Astrocyte (in vitro differentiated cells and primary cell): ENCODE measurements around the gene ULBP1. TPM values are rescaled to one million over a fixed set of nuclear protein-coding genes. Genes with fewer than 3 reads are reported as not detected.
"Not testable (repeated sequence)": the region's sequence is repeated elsewhere in the genome, so short reads cannot be mapped to it uniquely, and the experiment has no call there.

Source experiments
- DNase-seq: peaks from one replicate; pipeline ENCODE4 v3.0.0-alpha.2; 2010; ENCODE audit warnings: low read depth
- FAIRE-seq: peaks from 2 replicates; lab custom pipeline; 2011; peaks lifted over from hg19 to GRCh38; lab: Jason Lieb, UNC
- H2AFZ ChIP-seq: 2 replicates; pipeline ENCODE4 v1.6.0; 2012; ENCODE audit warnings: low read depth, low read length, inconsistent platforms
- H3K27ac ChIP-seq: 2 replicates; pipeline ENCODE4 v1.5.1; 2011; ENCODE audit warnings: low read depth, low read length, inconsistent platforms
- H3K27me3 ChIP-seq: 2 replicates; pipeline ENCODE4 v1.6.0; 2011; ENCODE audit warnings: low read length, inconsistent platforms; ENCODE audit not compliant: insufficient read depth
- H3K36me3 ChIP-seq: 2 replicates; pipeline ENCODE4 v1.5.1; 2011; ENCODE audit warnings: low read length, inconsistent platforms; ENCODE audit not compliant: insufficient read depth
- H3K4me1 ChIP-seq: 2 replicates; pipeline ENCODE4 v1.5.1; 2011; ENCODE audit warnings: low read length, inconsistent platforms; ENCODE audit not compliant: insufficient read depth
- H3K4me2 ChIP-seq: 2 replicates; pipeline ENCODE4 v1.6.0; 2012; ENCODE audit warnings: low read length, inconsistent platforms
- H3K4me3 ChIP-seq: 2 replicates; pipeline ENCODE4 v1.5.1; 2011; ENCODE audit warnings: low read depth, mild to moderate bottlenecking, low read length, inconsistent platforms; ENCODE audit not compliant: insufficient read depth
- H3K79me2 ChIP-seq: 2 replicates; pipeline ENCODE4 v1.6.0; 2012; ENCODE audit warnings: mild to moderate bottlenecking, low read length, inconsistent platforms; ENCODE audit not compliant: insufficient read depth
- H3K9ac ChIP-seq: 2 replicates; pipeline ENCODE4 v1.6.0; 2012; ENCODE audit warnings: mild to moderate bottlenecking, low read length, inconsistent platforms
- H3K9me3 ChIP-seq: 2 replicates; pipeline ENCODE4 v1.5.1; 2012; ENCODE audit warnings: low read depth, mild to moderate bottlenecking, low read length, inconsistent platforms; ENCODE audit not compliant: insufficient read depth
- H4K20me1 ChIP-seq: 2 replicates; pipeline ENCODE4 v1.6.0; 2012; ENCODE audit warnings: low read length, inconsistent platforms; ENCODE audit not compliant: insufficient read depth
- H3K27ac Mint-ChIP-seq: one replicate; pipeline ENCODE4 v1.8.0; 2021; ENCODE audit warnings: mild to moderate bottlenecking, mixed read lengths; ENCODE audit not compliant: unreplicated experiment
- H3K27me3 Mint-ChIP-seq: one replicate; pipeline ENCODE4 v1.8.0; 2021; ENCODE audit warnings: low read depth, mixed read lengths; ENCODE audit not compliant: unreplicated experiment
- H3K36me3 Mint-ChIP-seq: one replicate; pipeline ENCODE4 v1.8.0; 2021; ENCODE audit warnings: low read depth, mixed read lengths; ENCODE audit not compliant: unreplicated experiment
- H3K4me1 Mint-ChIP-seq: one replicate; pipeline ENCODE4 v1.8.0; 2021; ENCODE audit warnings: low read depth, mixed read lengths; ENCODE audit not compliant: unreplicated experiment
- H3K4me3 Mint-ChIP-seq: one replicate; pipeline ENCODE4 v1.8.0; 2021; ENCODE audit warnings: mild to moderate bottlenecking, moderate library complexity, mixed read lengths; ENCODE audit not compliant: unreplicated experiment
- H3K9me3 Mint-ChIP-seq: one replicate; pipeline ENCODE4 v1.8.0; 2021; ENCODE audit warnings: mild to moderate bottlenecking, mixed read lengths; ENCODE audit not compliant: unreplicated experiment
- CTCF ChIP-seq: IDR thresholded peaks from 2 replicates; pipeline ENCODE4 v1.5.1; 2011; ENCODE audit warnings: low read depth, mild to moderate bottlenecking, inconsistent platforms, low read length, moderate library complexity; ENCODE audit not compliant: insufficient read depth
- EZH2 ChIP-seq: IDR thresholded peaks from 2 replicates; pipeline ENCODE4 v1.6.1; 2012; ENCODE audit warnings: mild to moderate bottlenecking, low read length, inconsistent platforms; ENCODE audit not compliant: insufficient read depth
- total RNA-seq: library from RNA; stranded (reverse); gene quantifications from 2 replicates; pipeline ENCODE4 v1.2.1, GENCODE V29; 2021

Gene ULBP1
- total RNA-seq, 1 donor from 2014 or later: 7.4 TPM

GRCh38 chr6:149946631-149947030 lies 17.1 kb upstream of the ULBP1 start:
- not testable (repeated sequence) for H3K4me2 ChIP-seq, H3K4me3 Mint-ChIP-seq, H3K27ac ChIP-seq, H3K27ac Mint-ChIP-seq, H3K9me3 ChIP-seq, H3K4me1 Mint-ChIP-seq, H2AFZ ChIP-seq, H3K79me2 ChIP-seq, H4K20me1 ChIP-seq, DNase-seq, H3K36me3 Mint-ChIP-seq, H3K4me3 ChIP-seq, H3K9ac ChIP-seq, H3K9me3 Mint-ChIP-seq, FAIRE-seq, H3K36me3 ChIP-seq, H3K4me1 ChIP-seq
- peaks cover 69% of the 10 kb centered on the region for H3K27me3 Mint-ChIP-seq
- H3K27me3 ChIP-seq: peaks cover 16% of the 10 kb centered on the region

- H3K9me3 Mint-ChIP-seq, H3K36me3 ChIP-seq, H3K27ac ChIP-seq, H4K20me1 ChIP-seq, H3K4me3 ChIP-seq, H3K4me1 ChIP-seq, H3K4me1 Mint-ChIP-seq, H3K4me3 Mint-ChIP-seq, H3K36me3 Mint-ChIP-seq, DNase-seq, H3K9me3 ChIP-seq, H3K9ac ChIP-seq, H3K4me2 ChIP-seq, H3K27ac Mint-ChIP-seq, H2AFZ ChIP-seq, H3K79me2 ChIP-seq, FAIRE-seq: not testable (repeated sequence)
- H3K27me3 ChIP-seq: peaks cover 25% of the 10 kb centered on the region
- peaks cover 74% of the 10 kb centered on the region for H3K27me3 Mint-ChIP-seq
Measured at GRCh38 chr6:149947533-149947932, 16.2 kb upstream of the ULBP1 start.

- TF ChIP-seq EZH2 (no peak), CTCF (no peak)
- Histone ChIP-seq H3K9ac (no peak overlapping the region), H3K79me2 (no peaks in the 10 kb centered on the region), H3K4me3 (no peak overlapping the region), H3K27ac (no peak overlapping the region), H3K27me3 (peaks cover 30% of the 10 kb centered on the region), H3K4me1 (no peaks in the 10 kb centered on the region), H2AFZ (no peak overlapping the region), H3K9me3 (no peaks in the 10 kb centered on the region), H3K36me3 (no peaks in the 10 kb centered on the region), H3K4me2 (no peak overlapping the region), H4K20me1 (no peaks in the 10 kb centered on the region)
- H3K4me1 Mint-ChIP-seq: no peaks in the 10 kb centered on the region
- FAIRE-seq (no peak), DNase-seq (no peak)
- peaks cover 74% of the 10 kb centered on the region for H3K27me3 Mint-ChIP-seq
- H3K36me3 Mint-ChIP-seq: peaks cover 7% of the 10 kb centered on the region
- peaks cover 9% of the 10 kb centered on the region for H3K9me3 Mint-ChIP-seq
- no peak overlapping the region for H3K27ac Mint-ChIP-seq
- no peak overlapping the region for H3K4me3 Mint-ChIP-seq
Measured at GRCh38 chr6:149948011-149948410, 15.7 kb upstream of the ULBP1 start.

- TF ChIP-seq EZH2 (no peak), CTCF (no peak)
- Histone ChIP-seq H3K9ac (no peak overlapping the region), H4K20me1 (no peaks in the 10 kb centered on the region), H3K4me3 (no peak overlapping the region), H3K4me1 (no peaks in the 10 kb centered on the region), H2AFZ (no peak overlapping the region), H3K27me3 (peaks cover 35% of the 10 kb centered on the region), H3K4me2 (no peak overlapping the region), H3K27ac (no peak overlapping the region), H3K36me3 (no peaks in the 10 kb centered on the region), H3K9me3 (no peaks in the 10 kb centered on the region), H3K79me2 (no peaks in the 10 kb centered on the region)
- Mint-ChIP-seq H3K27me3 (peaks cover 76% of the 10 kb centered on the region), H3K9me3 (peaks cover 6% of the 10 kb centered on the region), H3K4me3 (no peak overlapping the region), H3K36me3 (peaks cover 7% of the 10 kb centered on the region), H3K27ac (no peak overlapping the region), H3K4me1 (no peaks in the 10 kb centered on the region)
- DNase-seq: no peak
- peak; percentile 9 for FAIRE-seq
Measured at GRCh38 chr6:149948616-149949015, 15.1 kb upstream of the ULBP1 start.
